ENCODE data around the gene APOB. TPM values are rescaled to one million over a fixed set of nuclear protein-coding genes. Genes with fewer than 3 reads are reported as not detected.
A peak's percentile ranks its signal among the peaks of the same experiment; 100 is the strongest.

The APOB gene
- total and polyA plus RNA-seq, 2 of the 13 experiments (the other 11 are each of a cell fraction or from before 2014, with no cell fraction given) = 1,569 to 2,515 TPM

GRCh38 chr2:21052044-21052443 is 8.2 kb upstream of the APOB start (continued):
- TF ChIP-seq ZFP91 (CRISPR knock-in tag; IDR thresholded peaks at IDR 0.05; ENCODE audit: borderline replicate concordance) (no peak), SIN3A (IDR thresholded peaks at IDR 0.05; ENCODE audit: borderline replicate concordance, low read depth, low read length) (no peak), TFE3 (CRISPR knock-in tag; IDR thresholded peaks at IDR 0.05) (no peak), GTF2F1 (IDR thresholded peaks at IDR 0.05; ENCODE audit: low read length) (no peak), ATF7 (IDR thresholded peaks at IDR 0.05) (peak; percentile 30; the same call in 1 of the 2 replicates), ATF7 (CRISPR knock-in tag; IDR thresholded peaks at IDR 0.05) (peak; percentile 89; the same call in 1 of the 2 replicates), POLR2G (IDR thresholded peaks at IDR 0.05; ENCODE audit: low read depth, low read length) (0 out of 2 replicates have a peak, but pooled peaks have one; percentile 31), ARID2 (CRISPR knock-in tag; IDR thresholded peaks at IDR 0.05; ENCODE audit: borderline replicate concordance) (no peak), ZNF780A (CRISPR knock-in tag; IDR thresholded peaks at IDR 0.05) (no peak), PHF5A (CRISPR knock-in tag; IDR thresholded peaks at IDR 0.05; ENCODE audit: low read depth, unreplicated experiment) (no peak), ZNF709 (CRISPR knock-in tag; IDR thresholded peaks at IDR 0.05) (no peak), LBX2 (CRISPR knock-in tag; IDR thresholded peaks at IDR 0.05; ENCODE audit: borderline replicate concordance) (no peak), FOXO4 (CRISPR knock-in tag; conservative IDR thresholded peaks at IDR 0.05) (no peak), TGIF2 (CRISPR knock-in tag; IDR thresholded peaks at IDR 0.05) (no peak), MED8 (CRISPR knock-in tag; IDR thresholded peaks at IDR 0.05; ENCODE audit: insufficient replicate concordance) (no peak), ZNF615 (CRISPR knock-in tag; IDR thresholded peaks at IDR 0.05; ENCODE audit: borderline replicate concordance) (no peak), KDM4B (CRISPR knock-in tag; IDR thresholded peaks at IDR 0.05) (no peak), ZNF547 (CRISPR knock-in tag; IDR thresholded peaks at IDR 0.05) (no peak), TEF (CRISPR knock-in tag; IDR thresholded peaks at IDR 0.05) (no peak), ZNF777 (CRISPR knock-in tag; IDR thresholded peaks at IDR 0.05) (no peak), ADNP (CRISPR knock-in tag; IDR thresholded peaks at IDR 0.05) (no peak), MED1 (CRISPR knock-in tag; IDR thresholded peaks at IDR 0.05) (peak; percentile 66), ZFP36 (IDR thresholded peaks at IDR 0.05; ENCODE audit: borderline replicate concordance, low read depth, low read length, partially characterized antibody) (no peak), NR2C2 (CRISPR knock-in tag; IDR thresholded peaks at IDR 0.05; ENCODE audit: borderline replicate concordance) (peak; percentile 41; the same call in 1 of the 2 replicates), KLF15 (CRISPR knock-in tag; IDR thresholded peaks at IDR 0.05; ENCODE audit: borderline replicate concordance) (no peak), MYNN (CRISPR knock-in tag; IDR thresholded peaks at IDR 0.05; ENCODE audit: low read depth) (no peak), KDM2A (CRISPR knock-in tag; IDR thresholded peaks at IDR 0.05; ENCODE audit: borderline replicate concordance, low read depth) (no peak)

All from HepG2 (cell line).